Measurements from ENCODE around the gene BPI. TPM values are rescaled to one million over a fixed set of nuclear protein-coding genes. Genes with fewer than 3 reads are reported as not detected.

The BPI gene
- total RNA-seq, 1 experiment from 2014 or later, result not detected

GRCh38 chr20:38334016-38334415 lies 30.1 kb downstream of the BPI start:
- no peak overlapping the region for H3K27ac ChIP-seq (ENCODE audit: low read depth, low read length)
- DNase-seq (ENCODE audit: low read depth, low spot score), result no peak
- H3K4me1 ChIP-seq (ENCODE audit: control insufficient read depth in 1 of 2, insufficient read depth in 2 of 2, low read length in 2 of 2), result no peaks in the 10 kb centered on the region
- RAD21 ChIA-PET (ENCODE audit: low non-redundant PET in 1 of 2, low total read pairs in 2 of 2, uncharacterized antibody in 2 of 2, unreplicated experiment in 2 of 2), result no interaction called here
- H3K4me3 ChIP-seq (replicated peaks in 1 of 2; ENCODE audit: low read depth in 1 of 2, low read length in 2 of 2), result no peak overlapping the region
- no peak overlapping the region for H2AFZ ChIP-seq (ENCODE audit: low read depth, low read length, poor library complexity, severe bottlenecking)
- H4K20me1 ChIP-seq (ENCODE audit: insufficient read depth), result no peaks in the 10 kb centered on the region
- ATAC-seq, result no peak
- TF ChIP-seq ZFX (IDR thresholded peaks at IDR 0.05) (no peak), POLR2AphosphoS5 (IDR thresholded peaks at IDR 0.05; ENCODE audit: low read depth, low read length) (no peak), ELF1 (IDR thresholded peaks at IDR 0.05; ENCODE audit: borderline replicate concordance, low read depth) (no peak), YY1 (IDR thresholded peaks at IDR 0.05; ENCODE audit: extremely low read depth, insufficient replicate concordance, low read depth, low read length) (no peak), FOSL1 (IDR thresholded peaks at IDR 0.05; ENCODE audit: low read depth) (no peak), REST (IDR thresholded peaks at IDR 0.05; ENCODE audit: low read depth) (no peak), SP1 (IDR thresholded peaks at IDR 0.05; ENCODE audit: low read depth) (no peak), RAD21 (IDR thresholded peaks at IDR 0.05; ENCODE audit: low read depth) (no peak), ZBTB33 (IDR thresholded peaks at IDR 0.05; ENCODE audit: extremely low read depth, insufficient replicate concordance, low read length) (no peak), SRF (IDR thresholded peaks at IDR 0.05; ENCODE audit: low read depth) (no peak), POLR2A (IDR thresholded peaks at IDR 0.05; ENCODE audit: borderline replicate concordance, extremely low read depth, insufficient read depth, insufficient read length) (no peak), EZH2 (IDR thresholded peaks at IDR 0.05) (no peak), ATF3 (IDR thresholded peaks at IDR 0.05) (no peak)
- POLR2A ChIA-PET, result no interaction called here
- no TSS peak for BruUV-seq (replicated peaks)
- intact Hi-C loops (cut with micrococcal nuclease), result no loop called here
- no peaks in the 10 kb centered on the region for H3K9me2 ChIP-seq (ENCODE audit: insufficient read depth)
- H3K27me3 ChIP-seq (ENCODE audit: insufficient read depth, low read length), result peaks cover 8% of the 10 kb centered on the region; the same call in 1 of the 2 replicates
- no peak overlapping the region for H3K4me2 ChIP-seq (ENCODE audit: low read length)
- H3K36me3 ChIP-seq (ENCODE audit: control insufficient read depth in 1 of 2, insufficient read depth in 2 of 2, low read length in 2 of 2), result no peaks in the 10 kb centered on the region
- no peaks in the 10 kb centered on the region for H3K79me2 ChIP-seq (ENCODE audit: insufficient read depth, low read length)
- CTCF ChIA-PET, result no interaction called here
- peaks cover 10 to 13% of the 10 kb centered on the region in 2 experiments; a peak in 2 of 4 replicates for H3K9me3 ChIP-seq (ENCODE audit: control insufficient read depth in 1 of 2, insufficient read depth in 1 of 2, low read depth in 1 of 2, low read length in 2 of 2)
- H3K9ac ChIP-seq (ENCODE audit: low read length), result no peak overlapping the region
